SH-SY5Y (cell line): ENCODE measurements around the gene CLIC5.

Experiments used
- GATA2 ChIP-seq: IDR thresholded peaks from 2 replicates; pipeline ENCODE4 v1.6.1; 2011; ENCODE audit warnings: mild to moderate bottlenecking, low read depth, low read length
- GATA3 ChIP-seq: IDR thresholded peaks from 2 replicates; pipeline ENCODE4 v1.6.1; 2011; ENCODE audit warnings: low read depth, mild to moderate bottlenecking, low read length, moderate library complexity

CLIC5 gene

GRCh38 chr6:45864651-45865050, 151.0 kb downstream of the CLIC5 start:
- no peak for TF ChIP-seq GATA3
- no peak for TF ChIP-seq GATA2

- TF ChIP-seq GATA3 (no peak), GATA2 (no peak)
Observed at GRCh38 chr6:45858691-45859090, 157.0 kb downstream of the CLIC5 start.

- TF ChIP-seq GATA3 (no peak), GATA2 (no peak)
Observed at GRCh38 chr6:45857827-45858226, 157.8 kb downstream of the CLIC5 start.

GRCh38 chr6:45855642-45856394, 159.8 kb downstream of the CLIC5 start:
- TF ChIP-seq GATA2 (no peak), GATA3 (no peak)

- TF ChIP-seq GATA3 (no peak), GATA2 (no peak)
Observed at GRCh38 chr6:45854149-45854742, 161.4 kb downstream of the CLIC5 start.

GRCh38 chr6:45851034-45851400, 164.6 kb downstream of the CLIC5 start:
- TF ChIP-seq GATA3 = no peak
- TF ChIP-seq GATA2 = no peak

- no peak for TF ChIP-seq GATA2
- TF ChIP-seq GATA3 = no peak
Observed at GRCh38 chr6:45850378-45851033, 165.2 kb downstream of the CLIC5 start.

GRCh38 chr6:45845567-45845966, 170.1 kb downstream of the CLIC5 start:
- TF ChIP-seq GATA2 (no peak), GATA3 (no peak)

- TF ChIP-seq GATA2 (no peak), GATA3 (no peak)
Observed at GRCh38 chr6:45844986-45845385, 170.7 kb downstream of the CLIC5 start.

- no peak for TF ChIP-seq GATA2
- TF ChIP-seq GATA3 = no peak
Observed at GRCh38 chr6:45843848-45844521, 171.7 kb downstream of the CLIC5 start.

- no peak for TF ChIP-seq GATA2
Observed at GRCh38 chr6:45841062-45841461, 174.6 kb downstream of the CLIC5 start.

- no peak for TF ChIP-seq GATA3
- no peak for TF ChIP-seq GATA2
Observed at GRCh38 chr6:45838996-45839395, 176.7 kb downstream of the CLIC5 start.

- TF ChIP-seq GATA2 (no peak), GATA3 (no peak)
Observed at GRCh38 chr6:45838451-45838850, 177.2 kb downstream of the CLIC5 start.

GRCh38 chr6:45837541-45838200, 178.0 kb downstream of the CLIC5 start:
- TF ChIP-seq GATA2 = no peak
- no peak for TF ChIP-seq GATA3

GRCh38 chr6:45836984-45837383, 178.7 kb downstream of the CLIC5 start:
- TF ChIP-seq GATA2 = no peak
- no peak for TF ChIP-seq GATA3
